ENCODE measurements around the gene PHACTR3. TPM values are rescaled to one million over a fixed set of nuclear protein-coding genes. Genes with fewer than 3 reads are reported as not detected.

PHACTR3 gene
- total and polyA plus RNA-seq, 2 of the 8 experiments (the other 6 are each of a cell fraction or from before 2014, with no cell fraction given), result 0.05 to 0.13 TPM

GRCh38 chr20:59698598-59698997 is 94.3 kb downstream of the PHACTR3 start:
- Histone ChIP-seq H2AK5ac (ENCODE audit: low read depth, low read length) (no peak overlapping the region), H3K4me1 (replicated peaks in 1 of 4; ENCODE audit: control insufficient read depth in 3 of 4, insufficient read depth in 4 of 4, low read length in 3 of 4) (no peaks in the 10 kb centered on the region), H4K5ac (ENCODE audit: insufficient read length, low read depth, low read length) (no peak overlapping the region), H2BK15ac (ENCODE audit: low read length) (no peak overlapping the region), H4K91ac (replicated peaks; ENCODE audit: insufficient read length, low read length) (no peak overlapping the region), H3K79me2 (ENCODE audit: control insufficient read depth in 1 of 2, insufficient read depth in 2 of 2, low read length in 2 of 2) (no peaks in the 10 kb centered on the region), H3K4me3 (ENCODE audit: extremely low read depth in 1 of 4, insufficient read depth in 2 of 4, low read depth in 3 of 4, low read length in 4 of 4) (no peak overlapping the region), H2BK12ac (ENCODE audit: low read depth, low read length) (no peak overlapping the region), H2BK20ac (ENCODE audit: low read length) (no peak overlapping the region), H3K18ac (ENCODE audit: extremely low read depth, low read length) (no peak overlapping the region), H3K14ac (ENCODE audit: insufficient read length) (no peak overlapping the region), H2AFZ (ENCODE audit: low read length) (no peak overlapping the region), H3K4me2 (ENCODE audit: insufficient read depth in 1 of 2, low read depth in 2 of 2, low read length in 2 of 2) (no peak overlapping the region), H3K79me1 (ENCODE audit: low read depth, low read length) (no peaks in the 10 kb centered on the region), H3K9me3 (ENCODE audit: insufficient read depth in 2 of 2, low read depth in 1 of 2, low read length in 1 of 2) (peaks cover 79 to 95% of the 10 kb centered on the region in 2 experiments), H3K23me2 (ENCODE audit: low read depth, low read length) (no peaks in the 10 kb centered on the region), H2BK5ac (ENCODE audit: low read depth, low read length) (no peak overlapping the region), H3K56ac (replicated peaks; ENCODE audit: insufficient read length, low read depth, low read length) (no peak overlapping the region), H2BK120ac (replicated peaks; ENCODE audit: low read depth, low read length) (no peak overlapping the region), H4K20me1 (replicated peaks in 1 of 2; ENCODE audit: control insufficient read depth in 1 of 2, insufficient read depth in 2 of 2, low read length in 2 of 2) (no peaks in the 10 kb centered on the region), H3K27ac (ENCODE audit: low read depth, low read length) (no peak overlapping the region), H3K9ac (replicated peaks in 1 of 4; ENCODE audit: extremely low read depth in 1 of 4, low read depth in 3 of 4, low read length in 3 of 4) (no peak overlapping the region), H4K8ac (ENCODE audit: extremely low read depth, insufficient read depth, low read length) (no peak overlapping the region), H3K4ac (replicated peaks; ENCODE audit: insufficient read length, low read depth, low read length) (no peak overlapping the region), H3K36me3 (ENCODE audit: control insufficient read depth in 2 of 4, insufficient read depth in 4 of 4, low read length in 3 of 4) (no peaks in the 10 kb centered on the region), H3K23ac (ENCODE audit: insufficient read length) (no peak overlapping the region), H3K27me3 (replicated peaks in 1 of 4; ENCODE audit: control insufficient read depth in 3 of 4, extremely low read depth in 1 of 4, insufficient read depth in 3 of 4, low read length in 3 of 4) (no peaks in the 10 kb centered on the region)
- DNase-seq (ENCODE audit: low read depth in 1 of 2, low spot score in 2 of 2), result no peak
- 100% methylated on average over 1 of the region's 1 CpG; no CpG with 5 or more reads in 1 of the 2 experiments for WGBS, 2 experiments (ENCODE audit: extremely low coverage in 1 of 2, insufficient coverage in 1 of 2, insufficient read length in 1 of 2, insufficient replicate concordance in 2 of 2, low coverage in 1 of 2, low lambda C conversion rate in 2 of 2, missing lambda C conversion rate in 1 of 2)
- no peak for FAIRE-seq
- CTCF ChIA-PET (ENCODE audit: partially characterized antibody), result interaction anchor here (0.7 kb wide), 1 partner anchor 79 kb away, joined by 3 read pairs; no protein-coding TSS in a partner anchor
- POLR2A ChIA-PET (ENCODE audit: partially characterized antibody), result no interaction called here
- TF ChIP-seq TEAD4 (IDR thresholded peaks at IDR 0.05; ENCODE audit: low read depth, low read length), result no peak
- no peak for TF ChIP-seq POLR2A (IDR thresholded peaks at IDR 0.05; ENCODE audit: control extremely low read depth in 1 of 2, low read depth in 2 of 2, low read length in 2 of 2)
- TF ChIP-seq GABPA (IDR thresholded peaks at IDR 0.05; ENCODE audit: borderline replicate concordance, insufficient read depth, low read length), result no peak
- TF ChIP-seq NRF1 (IDR thresholded peaks at IDR 0.05; ENCODE audit: low read depth, low read length), result no peak
- no peak for TF ChIP-seq GTF2F1 (IDR thresholded peaks at IDR 0.05; ENCODE audit: borderline replicate concordance, low read depth, low read length)
